MG63 (cell line): ENCODE data around the gene ZNF142. TPM values are rescaled to one million over a fixed set of nuclear protein-coding genes. Genes with fewer than 3 reads are reported as not detected.

Experiments used
- DNase-seq: peaks from one replicate; pipeline ENCODE4 v3.0.0-alpha.2; 2020
- H3K27me3 ChIP-seq: fragments of 250-450 bp; sonication (Bioruptor Pico); 2 replicates; pipeline ENCODE4 v1.5.1; 2020; ENCODE audit warnings: mild to moderate bottlenecking, moderate library complexity
- H3K36me3 ChIP-seq: fragments of 250-450 bp; sonication (Bioruptor Pico); 2 replicates; pipeline ENCODE4 v1.5.1; 2020; ENCODE audit warnings: mild to moderate bottlenecking, moderate library complexity
- H3K4me3 ChIP-seq: fragments of 250-450 bp; sonication (Bioruptor Pico); 2 replicates; pipeline ENCODE4 v1.5.1; 2020; ENCODE audit warnings: mild to moderate bottlenecking, moderate library complexity
- H3K9me3 ChIP-seq: fragments of 250-450 bp; sonication (Bioruptor Pico); 2 replicates; pipeline ENCODE4 v1.5.1; 2020; ENCODE audit warnings: mild to moderate bottlenecking, moderate library complexity
- total RNA-seq: library from RNA; depleted of rRNA; stranded (reverse); fragments of >200 nt; shearing (Covaris generic); gene quantifications from 2 replicates; pipeline ENCODE4 v1.2.3, GENCODE V29; 2014; ENCODE audit warnings: low replicate concordance; rRNA removed

The ZNF142 gene
- total RNA-seq, 1 experiment from 2014 or later: 2.6 TPM

GRCh38 chr2:218623366-218623705 lies 36.1 kb downstream of the ZNF142 start:
- no peaks in the 10 kb centered on the region for H3K27me3 ChIP-seq
- no peak overlapping the region for H3K4me3 ChIP-seq
- no peaks in the 10 kb centered on the region for H3K9me3 ChIP-seq
- no peak for DNase-seq
- no peaks in the 10 kb centered on the region for H3K36me3 ChIP-seq

- Histone ChIP-seq H3K27me3 (no peaks in the 10 kb centered on the region), H3K9me3 (no peaks in the 10 kb centered on the region), H3K36me3 (no peaks in the 10 kb centered on the region), H3K4me3 (no peak overlapping the region)
- DNase-seq: no peak
Observed at GRCh38 chr2:218622606-218623365, 36.6 kb downstream of the ZNF142 start.

GRCh38 chr2:218621007-218621406 lies 38.4 kb downstream of the ZNF142 start:
- no peaks in the 10 kb centered on the region for H3K36me3 ChIP-seq
- no peak for DNase-seq
- H3K4me3 ChIP-seq: no peak overlapping the region

GRCh38 chr2:218618102-218618860 lies 41.1 kb downstream of the ZNF142 start:
- Histone ChIP-seq H3K36me3 (no peaks in the 10 kb centered on the region), H3K9me3 (no peaks in the 10 kb centered on the region), H3K27me3 (no peaks in the 10 kb centered on the region), H3K4me3 (no peak overlapping the region)
- DNase-seq: no peak

More at GRCh38 chr2:218621007-218621406, 38.4 kb downstream of the ZNF142 start:
- H3K9me3 ChIP-seq: no peaks in the 10 kb centered on the region
- no peaks in the 10 kb centered on the region for H3K27me3 ChIP-seq

- H3K36me3 ChIP-seq: no peaks in the 10 kb centered on the region
- H3K27me3 ChIP-seq: no peaks in the 10 kb centered on the region
- H3K4me3 ChIP-seq: no peak overlapping the region
- no peaks in the 10 kb centered on the region for H3K9me3 ChIP-seq
- no peak for DNase-seq
Observed at GRCh38 chr2:218615868-218616315, 43.5 kb downstream of the ZNF142 start.

GRCh38 chr2:218607436-218608115 lies 51.8 kb downstream of the ZNF142 start, which contains the start of gene PLCD4:
Gene PLCD4 (plus strand): TSS chr2:218607899. CDS start chr2:218615740, 7,841 bp downstream.
- DNase-seq: peak; percentile 50
- H3K4me3 ChIP-seq: no peak within 1 kb of the TSS; the same call in 1 of the 2 replicates
- no peaks in the 10 kb centered on the region for H3K27me3 ChIP-seq
- H3K36me3 ChIP-seq: no peaks in the 10 kb centered on the region
- no peaks in the 10 kb centered on the region for H3K9me3 ChIP-seq

- H3K9me3 ChIP-seq: no peaks in the 10 kb centered on the region
- peak; percentile 43 for DNase-seq
- no peaks in the 10 kb centered on the region for H3K27me3 ChIP-seq
- H3K4me3 ChIP-seq: no peak overlapping the region
- no peaks in the 10 kb centered on the region for H3K36me3 ChIP-seq
Observed at GRCh38 chr2:218605432-218605831, 54.0 kb downstream of the ZNF142 start.

Other genes starting within 250 kb of the ZNF142 start
- not detected in 2 replicates for gene VIL1, start 240.5 kb downstream of the ZNF142 start, total RNA-seq
- 4.9 and 6.8 TPM in 2 replicates for gene USP37, start 91.3 kb downstream of the ZNF142 start, total RNA-seq
- 115 and 131 TPM in 2 replicates for gene CNOT9, start 90.8 kb downstream of the ZNF142 start, total RNA-seq
- gene PLCD4, start 51.7 kb downstream of the ZNF142 start, total RNA-seq: 0.74 and 1.2 TPM in 2 replicates
- gene BCS1L, start 60 bp upstream of the ZNF142 start, total RNA-seq: 22.3 and 53.1 TPM in 2 replicates
- gene RNF25, start 12.4 kb upstream of the ZNF142 start, total RNA-seq: 29.2 and 32.1 TPM in 2 replicates
- 1.9 and 11.8 TPM in 2 replicates for gene STK36, start 12.5 kb upstream of the ZNF142 start, total RNA-seq
- gene TTLL4, start 51.2 kb upstream of the ZNF142 start, total RNA-seq: 0.69 and 4.5 TPM in 2 replicates
- 7.7 and 8.9 TPM in 2 replicates for gene CYP27A1, start 122.5 kb upstream of the ZNF142 start, total RNA-seq
- not detected in 2 replicates for gene PRKAG3, start 172.2 kb upstream of the ZNF142 start, total RNA-seq
- gene WNT6, start 200.2 kb upstream of the ZNF142 start, total RNA-seq: not detected in 2 replicates
- not detected in 2 replicates for gene WNT10A, start 221.2 kb upstream of the ZNF142 start, total RNA-seq